CD14-positive monocyte (primary cell): ENCODE measurements around the gene PDGFB. TPM values are rescaled to one million over a fixed set of nuclear protein-coding genes. Genes with fewer than 3 reads are reported as not detected.

ENCODE experiments used
- DNase-seq, 3 donors: peaks; one replicate each; pipeline ENCODE4 v3.0.0-alpha.2; 2011 to 2022
- H2AFZ ChIP-seq: 2 replicates; pipeline ENCODE4 v1.6.0; 2012; ENCODE audit warnings: mild to moderate bottlenecking, low read depth, low read length, inconsistent platforms; ENCODE audit not compliant: insufficient read depth, poor library complexity, severe bottlenecking
- H3K27ac ChIP-seq, 2 donors: 1 replicate in 1 of 2; 2 replicates in 1 of 2; pipeline ENCODE4 v1.5.1; 2012 to 2013; ENCODE audit warnings: low read length in 2 of 2, control low read depth in 1 of 2, inconsistent platforms in 1 of 2, low read depth in 1 of 2, mild to moderate bottlenecking in 1 of 2
- H3K27me3 ChIP-seq, 2 donors: one replicate each; pipeline versions ENCODE4 v1.6.0 to v1.6.1; 2011 to 2013; ENCODE audit warnings: low read length in 2 of 2; ENCODE audit not compliant: control insufficient read depth in 2 of 2, insufficient read depth in 2 of 2
- H3K36me3 ChIP-seq, 2 donors: replicated peaks in 1 of 2; 1 replicate in 1 of 2; 2 replicates in 1 of 2; pipeline versions ENCODE4 v1.5.1 to v1.6.1; 2012 to 2013; ENCODE audit warnings: low read length in 2 of 2, control low read depth in 1 of 2, inconsistent platforms in 1 of 2, mild to moderate bottlenecking in 1 of 2; ENCODE audit not compliant: insufficient read depth in 2 of 2, control insufficient read depth in 1 of 2
- H3K4me1 ChIP-seq, 2 donors: 1 replicate in 1 of 2; 2 replicates in 1 of 2; pipeline versions ENCODE4 v1.5.1 to v1.6.1; 2012 to 2013; ENCODE audit warnings: low read length in 2 of 2, control low read depth in 1 of 2, inconsistent platforms in 1 of 2, mild to moderate bottlenecking in 1 of 2, moderate library complexity in 1 of 2; ENCODE audit not compliant: insufficient read depth in 2 of 2, control insufficient read depth in 1 of 2
- H3K4me2 ChIP-seq: replicated peaks from 2 replicates; pipeline ENCODE3; 2012; ENCODE audit warnings: low read length, moderate library complexity, mild to moderate bottlenecking; ENCODE audit not compliant: poor library complexity, severe bottlenecking; ENCODE audit errors: extremely low read depth
- H3K4me3 ChIP-seq, 3 experiments: fragments of 200-600 bp in 1 of 3; sonication (generic) in 1 of 3; replicated peaks in 1 of 3; 1 replicate in 2 of 3; 2 replicates in 1 of 3; pipeline ENCODE4 v1.5.1; 2011 to 2013; ENCODE audit warnings: low read length in 3 of 3, mild to moderate bottlenecking in 3 of 3, control low read depth in 2 of 3, low read depth in 2 of 3, inconsistent platforms in 1 of 3, moderate library complexity in 1 of 3
- H3K79me2 ChIP-seq: 2 replicates; pipeline ENCODE4 v1.6.0; 2012; ENCODE audit warnings: mild to moderate bottlenecking, control low read depth, inconsistent platforms, low read length, moderate library complexity; ENCODE audit not compliant: insufficient read depth
- H3K9ac ChIP-seq: 2 replicates; pipeline ENCODE4 v1.6.0; 2017; ENCODE audit warnings: low read length, mild to moderate bottlenecking; ENCODE audit not compliant: insufficient read depth, poor library complexity, severe bottlenecking
- H3K9me3 ChIP-seq, 2 donors: replicated peaks in 1 of 2; 1 replicate in 1 of 2; 2 replicates in 1 of 2; pipeline versions ENCODE4 v1.5.1 to v1.6.1; 2012 to 2013; ENCODE audit warnings: low read length in 2 of 2, control low read depth in 1 of 2; ENCODE audit not compliant: control insufficient read depth in 1 of 2, insufficient read depth in 1 of 2
- H4K20me1 ChIP-seq: 2 replicates; pipeline ENCODE4 v1.6.0; 2012; ENCODE audit warnings: mild to moderate bottlenecking, low read length, control low read depth, moderate library complexity; ENCODE audit not compliant: insufficient read depth
- H3K27ac Mint-ChIP-seq, 7 donors: one replicate each; pipeline ENCODE4 v1.8.0; 2020; ENCODE audit warnings: mild to moderate bottlenecking in 7 of 7, mixed read lengths in 7 of 7, moderate library complexity in 6 of 7, inconsistent platforms in 2 of 7
- H3K27me3 Mint-ChIP-seq, 3 donors: one replicate each; pipeline ENCODE4 v1.8.0; 2021 to 2022; ENCODE audit warnings: low read depth in 3 of 3, mild to moderate bottlenecking in 3 of 3, mixed read lengths in 3 of 3, moderate library complexity in 3 of 3, inconsistent platforms in 1 of 3
- H3K36me3 Mint-ChIP-seq, 2 donors: one replicate each; pipeline ENCODE4 v1.8.0; 2020; ENCODE audit warnings: mixed read lengths in 2 of 2, inconsistent platforms in 1 of 2, mild to moderate bottlenecking in 1 of 2
- H3K4me1 Mint-ChIP-seq: one replicate; pipeline ENCODE4 v1.8.0; 2020; ENCODE audit warnings: mild to moderate bottlenecking, mixed read lengths
- H3K4me3 Mint-ChIP-seq, 2 donors: one replicate each; pipeline ENCODE4 v1.8.0; 2020; ENCODE audit warnings: mild to moderate bottlenecking in 2 of 2, mixed read lengths in 2 of 2, moderate library complexity in 1 of 2
- H3K9me3 Mint-ChIP-seq, 7 donors: one replicate each; pipeline ENCODE4 v1.8.0; 2020 to 2022; ENCODE audit warnings: mixed read lengths in 7 of 7, mild to moderate bottlenecking in 6 of 7, moderate library complexity in 6 of 7, inconsistent platforms in 2 of 7
- CTCF ChIP-seq: fragments of 200-600 bp; IDR thresholded peaks from one replicate; pipeline ENCODE4 v1.8.0; 2022; ENCODE audit warnings: antibody characterized with exemption, mild to moderate bottlenecking
- WGBS: methylation state at CpG from one replicate; pipeline ENCODE4 v1.1.5; 2013; ENCODE audit warnings: missing lambda C conversion rate; ENCODE audit not compliant: insufficient coverage; 5-methylcytosine and 5-hydroxymethylcytosine counted together
- intact Hi-C, 2 donors: fragments of 100-400 bp; cut with micrococcal nuclease; formaldehyde crosslinking; loops; one replicate each; pipeline versions ENCODE4 v1.15.0 to v1.15.1; 2023
- polyA plus RNA-seq, 3 donors: library from polyadenylated mRNA; depleted of rRNA in 1 of 3; unstranded in 2 of 3; stranded (reverse) in 1 of 3; fragments of 300-500 nt in 2 of 3; fragments of >200 nt in 1 of 3; fragmentation: Illumina TruSeq in 2 of 3; gene quantifications; 1 replicate in 2 of 3; 2 replicates in 1 of 3; pipeline ENCODE4 v1.2.3, GENCODE V29; 2012 to 2021

Gene PDGFB
- polyA plus RNA-seq, 3 donors, result 0.15 TPM; not detected in 2

GRCh38 chr22:39265143-39265886 lies 20.5 kb upstream of the PDGFB start:
- H3K4me1 Mint-ChIP-seq, result peaks cover 32% of the 10 kb centered on the region
- H3K4me3 Mint-ChIP-seq, result no peak overlapping the region
- Histone ChIP-seq H3K27ac (peak overlapping the region; percentile 39 to 67), H3K27me3 (peaks cover 0 to 3% of the 10 kb centered on the region in 2 donors), H3K9me3 (peaks cover 16 to 19% of the 10 kb centered on the region in 2 donors), H3K79me2 (no peaks in the 10 kb centered on the region), H3K4me3 (no peak overlapping the region), H3K4me1 (peaks cover 19 to 26% of the 10 kb centered on the region in 2 donors), H2AFZ (no peak overlapping the region), H3K4me2 (no peak overlapping the region), H3K36me3 (no peaks in the 10 kb centered on the region), H4K20me1 (no peaks in the 10 kb centered on the region), H3K9ac (no peak overlapping the region)
- H3K27ac Mint-ChIP-seq, result peak overlapping the region in 6 of 7 donors; percentile 70 to 93 (median 90)
- WGBS, result 97% methylated on average over 17 of the region's 23 CpGs
- DNase-seq, result peak in 1 of 3 donors; percentile 45
- no peak for TF ChIP-seq CTCF
- H3K9me3 Mint-ChIP-seq, result peaks cover 22 to 30% (median 25%) of the 10 kb centered on the region in 7 donors
- peaks cover 16 to 30% (median 16%) of the 10 kb centered on the region in 3 donors for H3K27me3 Mint-ChIP-seq
- intact Hi-C loops, result loop anchor here in 1 of 2 donors (5.0 kb wide), 1 partner anchor 42 kb away; no protein-coding TSS in a partner anchor
- peaks cover 1 to 8% of the 10 kb centered on the region in 2 donors for H3K36me3 Mint-ChIP-seq

- H3K4me3 ChIP-seq, result no peak overlapping the region
- peaks cover 31% of the 10 kb centered on the region for H3K4me1 Mint-ChIP-seq
- DNase-seq, result peak; percentile 72 to 91 (median 79)
- H3K4me3 Mint-ChIP-seq, result peak overlapping the region in 1 of 2 donors; percentile 51
- H3K27me3 Mint-ChIP-seq, result peaks cover 16 to 29% (median 17%) of the 10 kb centered on the region in 3 donors
- H3K79me2 ChIP-seq, result no peaks in the 10 kb centered on the region
- no peaks in the 10 kb centered on the region for H3K36me3 ChIP-seq
- peak overlapping the region; percentile 57 to 94 (median 91) for H3K27ac Mint-ChIP-seq
- H2AFZ ChIP-seq, result no peak overlapping the region
- peaks cover 16 to 19% of the 10 kb centered on the region in 2 donors for H3K9me3 ChIP-seq
- H3K36me3 Mint-ChIP-seq, result peaks cover 1 to 8% of the 10 kb centered on the region in 2 donors
- WGBS, result 22% methylated on average over 5 of the region's 13 CpGs
- peaks cover 22 to 30% (median 25%) of the 10 kb centered on the region in 7 donors for H3K9me3 Mint-ChIP-seq
- peak overlapping the region; percentile 39 to 67 for H3K27ac ChIP-seq
- intact Hi-C loops, result loop anchor here in 1 of 2 donors (5.0 kb wide), 1 partner anchor 43 kb away; no protein-coding TSS in a partner anchor
- H4K20me1 ChIP-seq, result no peaks in the 10 kb centered on the region
- H3K4me1 ChIP-seq, result peaks cover 19 to 26% of the 10 kb centered on the region in 2 donors
- no peak overlapping the region for H3K4me2 ChIP-seq
- H3K9ac ChIP-seq, result peak overlapping the region; percentile 4
- TF ChIP-seq CTCF, result no peak
- peaks cover 0 to 3% of the 10 kb centered on the region in 2 donors for H3K27me3 ChIP-seq
These were observed 19.7 kb upstream of the PDGFB start for GRCh38 chr22:39264349-39265038.
